C4-2B (cell line): ENCODE results near the gene HK1.

Experiments used
- H3K27ac ChIP-seq: fragments of 450-650 bp; 2 replicates; pipeline ENCODE4 v1.5.1; 2017
- ZFX ChIP-seq: fragments of 450-650 bp; IDR thresholded peaks from 2 replicates; pipeline ENCODE4 v1.6.1; 2017
- TF ChIP-seq, protein P1 (sequence below): fragments of 450-650 bp; conservative IDR thresholded peaks from 2 replicates; pipeline ENCODE4 v1.5.1; 2017; ENCODE audit warnings: mild to moderate bottlenecking

HK1 gene

DNA sequence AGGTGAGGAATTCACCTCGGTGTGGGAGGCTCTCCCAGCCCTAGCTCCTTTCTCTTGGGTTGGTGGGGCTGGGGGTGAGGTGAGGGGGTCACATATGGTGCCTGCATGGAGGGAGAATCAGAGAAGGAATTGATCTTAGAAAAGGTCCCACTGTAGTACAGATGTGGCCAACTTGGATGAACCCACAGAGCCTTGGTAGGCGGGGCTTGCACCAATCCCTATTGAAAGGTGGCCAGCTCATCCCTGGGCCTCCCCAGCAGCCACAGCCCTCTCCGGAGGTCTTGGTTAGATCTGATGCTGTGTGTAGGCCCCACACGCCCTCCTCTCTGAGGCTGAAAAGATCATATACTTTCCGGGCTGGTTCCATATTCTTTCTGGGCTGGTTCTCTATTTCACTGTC, 39.2 kb upstream of the HK1 start:
- TF ChIP-seq, protein P1, sequence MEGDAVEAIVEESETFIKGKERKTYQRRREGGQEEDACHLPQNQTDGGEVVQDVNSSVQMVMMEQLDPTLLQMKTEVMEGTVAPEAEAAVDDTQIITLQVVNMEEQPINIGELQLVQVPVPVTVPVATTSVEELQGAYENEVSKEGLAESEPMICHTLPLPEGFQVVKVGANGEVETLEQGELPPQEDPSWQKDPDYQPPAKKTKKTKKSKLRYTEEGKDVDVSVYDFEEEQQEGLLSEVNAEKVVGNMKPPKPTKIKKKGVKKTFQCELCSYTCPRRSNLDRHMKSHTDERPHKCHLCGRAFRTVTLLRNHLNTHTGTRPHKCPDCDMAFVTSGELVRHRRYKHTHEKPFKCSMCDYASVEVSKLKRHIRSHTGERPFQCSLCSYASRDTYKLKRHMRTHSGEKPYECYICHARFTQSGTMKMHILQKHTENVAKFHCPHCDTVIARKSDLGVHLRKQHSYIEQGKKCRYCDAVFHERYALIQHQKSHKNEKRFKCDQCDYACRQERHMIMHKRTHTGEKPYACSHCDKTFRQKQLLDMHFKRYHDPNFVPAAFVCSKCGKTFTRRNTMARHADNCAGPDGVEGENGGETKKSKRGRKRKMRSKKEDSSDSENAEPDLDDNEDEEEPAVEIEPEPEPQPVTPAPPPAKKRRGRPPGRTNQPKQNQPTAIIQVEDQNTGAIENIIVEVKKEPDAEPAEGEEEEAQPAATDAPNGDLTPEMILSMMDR = no peak
- no peak for TF ChIP-seq ZFX
- no peak overlapping the region for H3K27ac ChIP-seq

- TF ChIP-seq ZFX = no peak
- TF ChIP-seq, protein P1 = no peak
- no peak overlapping the region for H3K27ac ChIP-seq
Observed at GRCh38 chr10:69239816-69240434, 38.4 kb upstream of the HK1 start.

GRCh38 chr10:69240455-69240854, 37.8 kb upstream of the HK1 start:
- no peak overlapping the region for H3K27ac ChIP-seq
- no peak for TF ChIP-seq ZFX
- TF ChIP-seq, protein P1 = no peak

- TF ChIP-seq, protein P1 = no peak
- no peak for TF ChIP-seq ZFX
- no peak overlapping the region for H3K27ac ChIP-seq
Observed at GRCh38 chr10:69241575-69241974, 36.7 kb upstream of the HK1 start.

GRCh38 chr10:69242040-69242851, 36.0 kb upstream of the HK1 start:
- no peak for TF ChIP-seq ZFX
- TF ChIP-seq, protein P1 = no peak

DNA sequence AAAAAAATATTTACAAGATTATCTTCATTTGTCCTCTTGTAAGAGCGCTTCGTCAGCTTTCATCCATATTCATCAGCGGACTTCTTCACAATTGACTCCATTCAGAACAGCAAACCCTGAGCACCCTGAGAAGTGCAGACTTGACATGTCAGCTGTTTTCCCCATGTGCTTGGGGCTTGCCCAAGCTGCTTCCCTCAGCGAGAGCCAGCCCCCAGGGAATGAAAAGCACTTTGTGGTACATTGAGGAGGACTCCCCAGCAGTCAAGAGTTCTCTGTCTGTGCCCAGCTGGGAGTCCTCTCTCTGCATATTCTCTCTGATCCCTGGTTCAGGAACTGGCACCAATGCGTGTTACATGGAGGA, 35.5 kb upstream of the HK1 start:
- TF ChIP-seq ZFX = no peak
- TF ChIP-seq, protein P1 = no peak
- H3K27ac ChIP-seq = no peak overlapping the region

More at GRCh38 chr10:69242040-69242851, 36.0 kb upstream of the HK1 start:
- no peak overlapping the region for H3K27ac ChIP-seq

- no peak for TF ChIP-seq ZFX
- TF ChIP-seq, protein P1 = no peak
- no peak overlapping the region for H3K27ac ChIP-seq
Observed at GRCh38 chr10:69243817-69244216, 34.5 kb upstream of the HK1 start.
